Stomach (tissue), 9 donors: ENCODE results near the gene ARRDC2. TPM values are rescaled to one million over a fixed set of nuclear protein-coding genes. Genes with fewer than 3 reads are reported as not detected.
"Not testable (repeated sequence)": the region's sequence is repeated elsewhere in the genome, so short reads cannot be mapped to it uniquely, and the experiment has no call there.

ENCODE experiments used
- DNase-seq, 2 donors: peaks; one replicate each; pipeline versions ENCODE4 v3.0.0 to v3.0.0-alpha.2; 2013 to 2019
- H3K27ac ChIP-seq, 5 donors: fragments of 200-600 bp in 4 of 5; sonication (generic) in 4 of 5; one replicate each; pipeline ENCODE4 v1.5.1; 2013 to 2019; ENCODE audit warnings: mild to moderate bottlenecking in 1 of 5, moderate library complexity in 1 of 5
- H3K27me3 ChIP-seq, 3 donors: fragments of 200-600 bp; sonication (generic); one replicate each; pipeline ENCODE4 v1.5.1; 2017 to 2019; ENCODE audit warnings: mixed run types in 1 of 3
- H3K36me3 ChIP-seq, 4 donors: fragments of 200-600 bp; sonication (generic); 1 replicate in 3 of 4; 2 replicates in 1 of 4; pipeline ENCODE4 v1.5.1; 2016 to 2019
- H3K4me1 ChIP-seq, 4 donors: fragments of 200-600 bp; sonication (generic); one replicate each; pipeline ENCODE4 v1.5.1; 2016 to 2019
- H3K4me3 ChIP-seq, 4 donors: fragments of 200-600 bp; sonication (generic) in 3 of 4; one replicate each; pipeline ENCODE4 v1.5.1; 2016 to 2019; ENCODE audit warnings: mild to moderate bottlenecking in 1 of 4
- H3K9me3 ChIP-seq, 4 donors: fragments of 200-600 bp; sonication (generic); one replicate each; pipeline ENCODE4 v1.5.1; 2016 to 2019
- EP300 ChIP-seq: sonication (generic); formaldehyde crosslinking; IDR thresholded peaks from one replicate; pipeline ENCODE4 v1.6.1; 2017; ENCODE audit warnings: antibody characterized with exemption
- POLR2A ChIP-seq, 4 donors: fragments of 450-650 bp; IDR thresholded peaks; one replicate each; pipeline ENCODE4 v1.6.1; 2016; ENCODE audit warnings: antibody characterized with exemption in 4 of 4, control low read depth in 2 of 4, mild to moderate bottlenecking in 1 of 4, moderate library complexity in 1 of 4
- POLR2AphosphoS5 ChIP-seq, 3 donors: sonication (generic); formaldehyde crosslinking; IDR thresholded peaks; one replicate each; pipeline ENCODE4 v1.6.1; 2016; ENCODE audit warnings: antibody characterized with exemption in 3 of 3
- WGBS, 5 donors: extraction: QIAGEN DNeasy Blood & Tissue Kit in 3 of 5; methylation state at CpG; one replicate each; pipeline versions ENCODE4 v1.1.5 to v1.1.7; 2013 to 2018; 5-methylcytosine and 5-hydroxymethylcytosine counted together
- intact Hi-C: fragments of 100-400 bp; cut with DNase I; formaldehyde crosslinking; loops from one replicate; pipeline ENCODE4 v1.15.1; 2023; ENCODE audit warnings: low total_unique reads
- polyA plus RNA-seq, 3 donors: library from polyadenylated mRNA; stranded (reverse); fragments of 200-250 nt; gene quantifications; one replicate each; pipeline ENCODE4 v1.2.3, GENCODE V29; 2013
- total RNA-seq, 5 donors: library from RNA; depleted of rRNA; stranded (reverse); fragments of >200 nt; gene quantifications; one replicate each; pipeline versions ENCODE4 v1.1.0 to v1.2.3, GENCODE V29; 2014 to 2016
- TF ChIP-seq, protein P1 (sequence below), 7 experiments: fragments of 450-650 bp in 4 of 7; fragments of 200-600 bp in 3 of 7; sonication (generic) in 3 of 7; IDR thresholded peaks; one replicate each; pipeline ENCODE4 v1.5.1; 2016 to 2019; ENCODE audit warnings: antibody characterized with exemption in 7 of 7, control low read depth in 2 of 7, mild to moderate bottlenecking in 1 of 7
- donor health status: healthy with polysubstance abuse.
- donor health status: Bipolar disorder and iron deficiency.
- donor health status: healthy.

Gene ARRDC2
- total and polyA plus RNA-seq, 8 donors = 19.8 to 130 (median 36.3) TPM

DNA sequence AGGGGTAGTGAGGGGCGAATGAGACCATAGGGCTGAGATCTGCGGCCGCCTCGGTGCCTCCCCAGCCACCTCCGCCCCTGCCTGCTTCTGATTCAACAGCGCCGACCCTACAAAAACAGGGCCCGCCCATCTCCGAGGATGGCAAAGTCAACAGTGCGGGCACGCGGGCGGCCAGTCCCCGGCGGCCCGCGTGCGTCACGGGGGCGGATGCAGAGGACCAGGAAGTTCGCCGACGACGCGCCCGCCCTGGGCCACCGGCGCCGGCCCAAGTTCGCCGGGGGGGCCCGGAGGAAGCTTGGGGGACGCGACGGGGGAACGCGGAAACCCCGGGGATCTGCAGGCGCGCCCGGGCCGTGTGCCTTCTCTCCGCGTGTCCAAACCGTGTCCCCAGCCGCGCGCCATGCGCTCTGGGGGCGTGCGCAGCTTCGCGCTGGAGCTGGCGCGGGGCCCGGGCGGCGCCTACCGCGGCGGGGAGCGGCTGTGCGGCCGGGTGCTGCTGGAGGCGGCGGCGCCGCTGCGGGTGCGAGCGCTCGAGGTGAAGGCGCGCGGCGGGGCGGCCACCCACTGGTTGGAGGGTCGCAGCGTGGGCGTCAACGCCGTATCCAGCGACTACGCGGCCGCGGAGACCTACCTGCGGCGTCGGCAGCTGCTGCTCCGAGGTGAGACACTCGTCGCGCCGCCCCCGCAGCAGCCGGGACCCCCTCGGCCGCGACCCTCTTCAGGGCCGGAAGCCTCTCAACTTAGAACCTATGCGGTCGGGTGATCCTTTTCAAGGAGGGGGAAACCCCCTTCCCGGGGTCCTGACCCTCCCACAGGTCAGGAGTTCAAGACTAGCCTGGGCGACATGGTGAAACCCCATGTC, 6.8 kb upstream of the ARRDC2 start:
- Histone ChIP-seq H3K27me3 (no peaks in the 10 kb centered on the region), H3K36me3 (peaks cover 0 to 15% (median 9%) of the 10 kb centered on the region in 4 donors), H3K4me1 (peaks cover 23 to 42% (median 30%) of the 10 kb centered on the region in 4 donors), H3K9me3 (no peaks in the 10 kb centered on the region), H3K4me3 (peak overlapping the region; percentile 77 to 85 (median 82)), H3K27ac (peak overlapping the region; percentile 92 to 94 (median 93))
- 0 to 1% (median 1%) methylated on average over 31 to 105 of the region's 105 CpGs for WGBS, 5 donors
- TF ChIP-seq EP300 (no peak), POLR2AphosphoS5 (IDR thresholded peaks at IDR 0.05) (peak; percentile 74 to 91 (median 86))
- DNase-seq = peak; percentile 94 to 97
- intact Hi-C loops = no loop called here

DNA sequence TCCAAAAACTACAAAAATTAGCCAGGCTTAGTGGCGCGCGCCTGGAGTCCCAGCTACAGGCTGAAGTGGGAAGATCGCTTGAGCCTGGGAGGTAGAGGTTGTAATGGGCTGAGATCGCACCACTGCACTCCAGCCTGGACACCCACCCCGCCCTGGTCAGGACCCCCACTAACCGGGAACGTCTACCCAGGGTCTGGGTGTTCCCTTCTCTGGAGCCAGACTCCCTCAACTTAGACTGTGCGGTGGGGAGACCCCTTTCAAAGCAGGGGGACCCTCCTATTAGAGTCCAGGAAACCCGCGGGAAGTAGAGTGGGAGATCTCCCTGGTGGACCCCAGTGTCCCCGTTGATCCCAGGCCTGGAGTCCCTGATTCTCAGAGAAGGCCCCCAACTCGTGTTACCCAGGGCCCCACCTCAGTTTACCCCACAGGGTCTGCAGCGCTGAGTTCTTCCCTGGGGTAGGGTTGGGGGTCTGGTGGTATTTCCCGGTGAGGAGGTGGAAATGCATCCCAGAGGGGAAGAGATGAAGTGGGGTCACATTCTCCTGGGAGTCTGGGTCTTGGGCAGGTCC, 6.1 kb upstream of the ARRDC2 start:
- no peak for TF ChIP-seq EP300
- TF ChIP-seq POLR2A (IDR thresholded peaks at IDR 0.05) = no peak
- TF ChIP-seq, protein P1, sequence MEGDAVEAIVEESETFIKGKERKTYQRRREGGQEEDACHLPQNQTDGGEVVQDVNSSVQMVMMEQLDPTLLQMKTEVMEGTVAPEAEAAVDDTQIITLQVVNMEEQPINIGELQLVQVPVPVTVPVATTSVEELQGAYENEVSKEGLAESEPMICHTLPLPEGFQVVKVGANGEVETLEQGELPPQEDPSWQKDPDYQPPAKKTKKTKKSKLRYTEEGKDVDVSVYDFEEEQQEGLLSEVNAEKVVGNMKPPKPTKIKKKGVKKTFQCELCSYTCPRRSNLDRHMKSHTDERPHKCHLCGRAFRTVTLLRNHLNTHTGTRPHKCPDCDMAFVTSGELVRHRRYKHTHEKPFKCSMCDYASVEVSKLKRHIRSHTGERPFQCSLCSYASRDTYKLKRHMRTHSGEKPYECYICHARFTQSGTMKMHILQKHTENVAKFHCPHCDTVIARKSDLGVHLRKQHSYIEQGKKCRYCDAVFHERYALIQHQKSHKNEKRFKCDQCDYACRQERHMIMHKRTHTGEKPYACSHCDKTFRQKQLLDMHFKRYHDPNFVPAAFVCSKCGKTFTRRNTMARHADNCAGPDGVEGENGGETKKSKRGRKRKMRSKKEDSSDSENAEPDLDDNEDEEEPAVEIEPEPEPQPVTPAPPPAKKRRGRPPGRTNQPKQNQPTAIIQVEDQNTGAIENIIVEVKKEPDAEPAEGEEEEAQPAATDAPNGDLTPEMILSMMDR (IDR thresholded peaks at IDR 0.05) = no peak
- no peak for TF ChIP-seq POLR2AphosphoS5 (IDR thresholded peaks at IDR 0.05)
- 17 to 28% (median 27%) methylated on average over 9 to 15 of the region's 15 CpGs for WGBS, 5 donors
- Histone ChIP-seq H3K4me3 (peak overlapping the region; percentile 77 to 85 (median 82)), H3K4me1 (peaks cover 26 to 49% (median 34%) of the 10 kb centered on the region in 4 donors), H3K9me3 (no peaks in the 10 kb centered on the region), H3K36me3 (peaks cover 0 to 15% (median 10%) of the 10 kb centered on the region in 4 donors), H3K27me3 (no peaks in the 10 kb centered on the region), H3K27ac (peak overlapping the region; percentile 92 to 94 (median 93))
- DNase-seq = no peak
- intact Hi-C loops = no loop called here

DNA sequence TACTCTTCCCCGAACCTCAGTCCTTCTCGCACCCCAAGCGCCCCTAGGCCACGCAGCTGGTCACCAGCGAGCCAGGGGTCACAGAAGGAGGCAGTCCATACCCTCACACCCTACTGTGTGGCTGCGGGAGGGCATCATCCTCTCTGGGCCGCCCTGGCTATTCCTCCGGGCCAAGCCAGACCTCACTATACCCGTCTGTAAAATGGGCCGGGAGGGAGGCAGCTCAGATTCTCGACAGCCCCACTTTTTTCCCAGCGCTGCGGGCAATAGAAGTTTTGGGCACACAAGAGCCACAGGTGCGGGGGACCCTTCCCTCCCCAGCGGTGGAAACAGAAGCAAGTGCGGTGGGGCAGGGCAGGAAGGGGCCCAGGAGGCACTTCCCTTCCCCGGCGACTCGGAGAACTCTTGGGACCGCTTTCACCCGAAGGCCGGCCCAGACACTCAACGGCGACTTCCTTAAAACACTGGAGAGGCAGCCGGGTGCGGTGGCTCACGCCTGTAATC, 5.6 kb upstream of the ARRDC2 start:
- Histone ChIP-seq H3K4me1 (peaks cover 29 to 55% (median 39%) of the 10 kb centered on the region in 4 donors), H3K4me3 (peak overlapping the region; percentile 77 to 85 (median 82)), H3K27ac (peak overlapping the region in 4 of 5 donors; percentile 92 to 94 (median 93)), H3K9me3 (no peaks in the 10 kb centered on the region), H3K27me3 (no peaks in the 10 kb centered on the region), H3K36me3 (peaks cover 0 to 15% (median 10%) of the 10 kb centered on the region in 4 donors)
- TF ChIP-seq, protein P1 (IDR thresholded peaks at IDR 0.05) = no peak
- TF ChIP-seq EP300 = no peak
- no peak for TF ChIP-seq POLR2A (IDR thresholded peaks at IDR 0.05)
- no peak for TF ChIP-seq POLR2AphosphoS5 (IDR thresholded peaks at IDR 0.05)
- DNase-seq = peak in 1 of 2 donors; percentile 26
- WGBS, 5 donors = 73 to 87% (median 81%) methylated on average over 25 to 27 of the region's 27 CpGs
- intact Hi-C loops = no loop called here

DNA sequence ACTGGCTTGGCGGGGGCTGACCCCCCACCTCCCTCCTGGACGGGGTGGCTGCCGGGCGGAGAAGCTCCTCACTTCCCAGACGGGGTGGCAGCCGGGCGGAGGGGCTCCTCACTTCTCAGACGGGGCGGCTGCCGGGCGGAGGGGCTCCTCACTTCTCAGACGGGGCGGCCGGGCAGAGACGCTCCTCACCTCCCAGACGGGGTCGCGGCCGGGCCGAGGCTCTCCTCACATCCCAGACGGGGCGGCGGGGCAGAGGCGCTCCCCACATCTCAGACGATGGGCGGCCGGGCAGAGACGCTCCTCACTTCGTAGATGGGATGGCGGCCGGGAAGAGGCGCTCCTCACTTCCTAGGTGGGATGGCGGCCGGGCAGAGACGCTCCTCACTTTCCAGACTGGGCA, 2.2 kb upstream of the ARRDC2 start:
- WGBS, 5 donors = 97 to 98% (median 97%) methylated on average over 19 to 34 of the region's 35 CpGs; no CpG with 5 or more reads in 1 of the 5 donors
- H3K27ac ChIP-seq, DNase-seq, H3K27me3 ChIP-seq, H3K9me3 ChIP-seq, H3K4me3 ChIP-seq: not testable (repeated sequence)
- Histone ChIP-seq H3K4me1 (peaks cover 38 to 68% (median 57%) of the 10 kb centered on the region in 4 donors), H3K36me3 (peaks cover 25 to 39% (median 32%) of the 10 kb centered on the region in 4 donors)
- intact Hi-C loops = loop anchor here (2.0 kb wide), 1 partner anchor 53 kb away; no protein-coding TSS in a partner anchor
